Measurements from ENCODE around the gene WFDC12.
"Not testable (repeated sequence)": the region's sequence is repeated elsewhere in the genome, so short reads cannot be mapped to it uniquely, and the experiment has no call there.

The WFDC12 gene

GRCh38 chr20:45124365-45124764 is at the start of gene WFDC12:
TSS of gene WFDC12 (minus strand) at chr20:45124465. CDS start at chr20:45124447, 18 bp downstream.
- no peak for TF ChIP-seq ZNF274 (IDR thresholded peaks at IDR 0.05; ENCODE audit: low read depth, low read length)
- TF ChIP-seq YY1 (IDR thresholded peaks at IDR 0.05; ENCODE audit: insufficient read depth, insufficient read length), result no peak
- no peak for TF ChIP-seq SUZ12 (IDR thresholded peaks at IDR 0.05; ENCODE audit: extremely low read depth, insufficient read depth, insufficient read length)
- Histone ChIP-seq H3K4me3 (ENCODE audit: insufficient read length, low read depth) (no peak within 1 kb of the TSS), H3K4me1 (ENCODE audit: insufficient read depth, insufficient read length) (no peaks in the 10 kb centered on the region), H3K27me3 (ENCODE audit: insufficient read depth, insufficient read length) (peaks cover 3% of the 10 kb centered on the region), H3K9ac (ENCODE audit: insufficient read length, low read depth) (no peak within 1 kb of the TSS), H3K9me3 (ENCODE audit: insufficient read depth, low read length) (no peaks in the 10 kb centered on the region), H3K36me3 (ENCODE audit: insufficient read depth, insufficient read length, low read length) (no peaks in the 10 kb centered on the region)
- DNase-seq (ENCODE audit: low read depth, low spot score), result no peak

- no peak overlapping the region for H3K4me3 ChIP-seq (ENCODE audit: insufficient read length, low read depth)
- no peak for TF ChIP-seq SUZ12 (IDR thresholded peaks at IDR 0.05; ENCODE audit: extremely low read depth, insufficient read depth, insufficient read length)
- no peak for TF ChIP-seq ZNF274 (IDR thresholded peaks at IDR 0.05; ENCODE audit: low read depth, low read length)
- TF ChIP-seq YY1 (IDR thresholded peaks at IDR 0.05; ENCODE audit: insufficient read depth, insufficient read length), result no peak
- no peaks in the 10 kb centered on the region for H3K4me1 ChIP-seq (ENCODE audit: insufficient read depth, insufficient read length)
- H3K27me3 ChIP-seq (ENCODE audit: insufficient read depth, insufficient read length), result no peaks in the 10 kb centered on the region
- no peaks in the 10 kb centered on the region for H3K36me3 ChIP-seq (ENCODE audit: insufficient read depth, insufficient read length, low read length)
- peaks cover 7% of the 10 kb centered on the region; the same call in 1 of the 2 replicates for H3K9me3 ChIP-seq (ENCODE audit: insufficient read depth, low read length)
- no peak overlapping the region for H3K9ac ChIP-seq (ENCODE audit: insufficient read length, low read depth)
- no peak for DNase-seq (ENCODE audit: low read depth, low spot score)
These were observed 49.3 kb upstream of the WFDC12 start for GRCh38 chr20:45173522-45173921.

GRCh38 chr20:45164906-45165305 is 40.6 kb upstream of the WFDC12 start:
- no peak for DNase-seq (ENCODE audit: low read depth, low spot score)
- no peak overlapping the region for H3K4me3 ChIP-seq (ENCODE audit: insufficient read length, low read depth)
- H3K9ac ChIP-seq (ENCODE audit: insufficient read length, low read depth), result no peak overlapping the region
- no peaks in the 10 kb centered on the region for H3K4me1 ChIP-seq (ENCODE audit: insufficient read depth, insufficient read length)
- no peaks in the 10 kb centered on the region for H3K27me3 ChIP-seq (ENCODE audit: insufficient read depth, insufficient read length)
- TF ChIP-seq SUZ12 (IDR thresholded peaks at IDR 0.05; ENCODE audit: extremely low read depth, insufficient read depth, insufficient read length) (no peak), YY1 (IDR thresholded peaks at IDR 0.05; ENCODE audit: insufficient read depth, insufficient read length) (no peak), ZNF274 (IDR thresholded peaks at IDR 0.05; ENCODE audit: low read depth, low read length) (no peak)
- peaks cover 18% of the 10 kb centered on the region; the same call in 1 of the 2 replicates for H3K9me3 ChIP-seq (ENCODE audit: insufficient read depth, low read length)
- H3K36me3 ChIP-seq (ENCODE audit: insufficient read depth, insufficient read length, low read length), result no peaks in the 10 kb centered on the region

GRCh38 chr20:45163083-45163803 is 39.0 kb upstream of the WFDC12 start:
- Histone ChIP-seq H3K9me3 (ENCODE audit: insufficient read depth, low read length) (peaks cover 21% of the 10 kb centered on the region; the same call in 1 of the 2 replicates), H3K27me3 (ENCODE audit: insufficient read depth, insufficient read length) (no peaks in the 10 kb centered on the region), H3K9ac (ENCODE audit: insufficient read length, low read depth) (no peak overlapping the region), H3K36me3 (ENCODE audit: insufficient read depth, insufficient read length, low read length) (no peaks in the 10 kb centered on the region), H3K4me3 (ENCODE audit: insufficient read length, low read depth) (no peak overlapping the region), H3K4me1 (ENCODE audit: insufficient read depth, insufficient read length) (no peaks in the 10 kb centered on the region)
- DNase-seq (ENCODE audit: low read depth, low spot score), result no peak
- TF ChIP-seq ZNF274 (IDR thresholded peaks at IDR 0.05; ENCODE audit: low read depth, low read length) (no peak), SUZ12 (IDR thresholded peaks at IDR 0.05; ENCODE audit: extremely low read depth, insufficient read depth, insufficient read length) (no peak), YY1 (IDR thresholded peaks at IDR 0.05; ENCODE audit: insufficient read depth, insufficient read length) (no peak)

GRCh38 chr20:45157962-45158361 is 33.7 kb upstream of the WFDC12 start:
- Histone ChIP-seq H3K36me3 (ENCODE audit: insufficient read depth, insufficient read length, low read length) (no peaks in the 10 kb centered on the region), H3K9me3 (ENCODE audit: insufficient read depth, low read length) (peaks cover 29% of the 10 kb centered on the region), H3K4me1 (ENCODE audit: insufficient read depth, insufficient read length) (no peaks in the 10 kb centered on the region), H3K27me3 (ENCODE audit: insufficient read depth, insufficient read length) (no peaks in the 10 kb centered on the region), H3K9ac (ENCODE audit: insufficient read length, low read depth) (no peak overlapping the region), H3K4me3 (ENCODE audit: insufficient read length, low read depth) (no peak overlapping the region)
- TF ChIP-seq ZNF274 (IDR thresholded peaks at IDR 0.05; ENCODE audit: low read depth, low read length), result no peak
- no peak for TF ChIP-seq YY1 (IDR thresholded peaks at IDR 0.05; ENCODE audit: insufficient read depth, insufficient read length)
- TF ChIP-seq SUZ12 (IDR thresholded peaks at IDR 0.05; ENCODE audit: extremely low read depth, insufficient read depth, insufficient read length), result no peak
- DNase-seq (ENCODE audit: low read depth, low spot score), result no peak

GRCh38 chr20:45156713-45157112 is 32.4 kb upstream of the WFDC12 start:
- no peak for DNase-seq (ENCODE audit: low read depth, low spot score)
- Histone ChIP-seq H3K27me3 (ENCODE audit: insufficient read depth, insufficient read length) (no peaks in the 10 kb centered on the region), H3K4me3 (ENCODE audit: insufficient read length, low read depth) (no peak overlapping the region), H3K9ac (ENCODE audit: insufficient read length, low read depth) (no peak overlapping the region), H3K9me3 (ENCODE audit: insufficient read depth, low read length) (peaks cover 25% of the 10 kb centered on the region), H3K36me3 (ENCODE audit: insufficient read depth, insufficient read length, low read length) (no peaks in the 10 kb centered on the region), H3K4me1 (ENCODE audit: insufficient read depth, insufficient read length) (no peaks in the 10 kb centered on the region)
- TF ChIP-seq ZNF274 (IDR thresholded peaks at IDR 0.05; ENCODE audit: low read depth, low read length) (no peak), SUZ12 (IDR thresholded peaks at IDR 0.05; ENCODE audit: extremely low read depth, insufficient read depth, insufficient read length) (no peak), YY1 (IDR thresholded peaks at IDR 0.05; ENCODE audit: insufficient read depth, insufficient read length) (no peak)

- H3K36me3 ChIP-seq (ENCODE audit: insufficient read depth, insufficient read length, low read length); H3K9ac ChIP-seq (ENCODE audit: insufficient read length, low read depth); DNase-seq (ENCODE audit: low read depth, low spot score); H3K27me3 ChIP-seq (ENCODE audit: insufficient read depth, insufficient read length); H3K4me3 ChIP-seq (ENCODE audit: insufficient read length, low read depth); H3K4me1 ChIP-seq (ENCODE audit: insufficient read depth, insufficient read length): not testable (repeated sequence)
- H3K9me3 ChIP-seq (ENCODE audit: insufficient read depth, low read length), result peaks cover 25% of the 10 kb centered on the region
These were observed 30.5 kb upstream of the WFDC12 start for GRCh38 chr20:45154794-45155193.

Measured in NT2/D1 (cell line).